ENCODE measurements around the gene GGN.

- no peak for TF ChIP-seq CTCF (IDR thresholded peaks at IDR 0.05; ENCODE audit: insufficient read depth, low read length)
- no peak for TF ChIP-seq POLR2AphosphoS5 (IDR thresholded peaks at IDR 0.05; ENCODE audit: low read depth)
Observed at GRCh38 chr19:38401148-38401547, 13.3 kb upstream of the GGN start.
